ENCODE measurements around the gene SOD1. TPM values are rescaled to one million over a fixed set of nuclear protein-coding genes. Genes with fewer than 3 reads are reported as not detected.
"Not testable (repeated sequence)": the region's sequence is repeated elsewhere in the genome, so short reads cannot be mapped to it uniquely, and the experiment has no call there.

The SOD1 gene
- total and polyA plus RNA-seq, 2 donors (not counting 1 experiment from before 2014, with no cell fraction given), result 286 to 462 TPM

GRCh38 chr21:31644643-31645042 is 14.8 kb upstream of the SOD1 start:
- Histone ChIP-seq H3K79me2 (ENCODE audit: control insufficient read depth, insufficient read depth, low read length) (no peaks in the 10 kb centered on the region), H4K20me1 (ENCODE audit: control insufficient read depth, extremely low read depth, insufficient read depth, low read length) (no peaks in the 10 kb centered on the region), H3K4me2 (ENCODE audit: extremely low read depth, insufficient read depth, low read length) (no peak overlapping the region), H3K4me1 (ENCODE audit: control insufficient read depth, extremely low read depth, insufficient read depth, low read length) (no peaks in the 10 kb centered on the region), H3K36me3 (ENCODE audit: control insufficient read depth, insufficient read depth, low read length) (no peaks in the 10 kb centered on the region), H3K9me3 (ENCODE audit: control insufficient read depth, insufficient read depth, low read depth, low read length) (no peaks in the 10 kb centered on the region), H3K27ac (ENCODE audit: insufficient read depth, low read length) (no peak overlapping the region), H3K27me3 (ENCODE audit: control insufficient read depth, insufficient read depth, low read length) (no peaks in the 10 kb centered on the region), H3K9ac (ENCODE audit: insufficient read depth, low read length) (no peak overlapping the region), H2AFZ (ENCODE audit: low read length) (no peak overlapping the region), H3K4me3 (replicated peaks in 1 of 4; ENCODE audit: control extremely low read depth in 1 of 4, insufficient read depth in 1 of 4, low read depth in 3 of 4, low read length in 4 of 4) (no peak overlapping the region)
- DNase-seq (ENCODE audit: low read depth in 2 of 2), result no peak
- TF ChIP-seq EZH2 (IDR thresholded peaks at IDR 0.05; ENCODE audit: low read length, missing control alignments) (no peak), CTCF (conservative IDR thresholded peaks at IDR 0.05 in 1 of 2, IDR thresholded peaks at IDR 0.05 in 1 of 2; ENCODE audit: low read depth in 1 of 2, low read length in 2 of 2) (no peak)

DNA sequence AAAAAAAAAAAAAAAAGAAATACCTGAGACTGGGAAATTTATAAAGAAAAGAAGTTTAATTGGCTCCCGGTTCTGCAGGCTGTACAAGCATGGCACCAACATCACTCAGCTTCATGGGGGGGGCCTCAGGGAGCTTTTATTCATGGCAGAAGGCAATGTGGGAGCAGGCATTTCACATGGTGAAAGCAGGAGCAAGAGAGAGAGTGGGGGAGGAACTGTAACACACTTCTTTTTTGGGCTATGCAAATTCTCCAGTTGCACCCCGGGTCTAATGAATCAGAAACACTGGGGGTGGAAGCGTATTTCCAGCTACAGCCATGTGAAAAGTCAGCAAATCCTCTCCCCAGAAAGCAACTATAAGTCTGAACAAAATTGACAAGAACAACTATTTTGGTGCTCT is 11.8 kb upstream of the SOD1 start:
- H3K27me3 ChIP-seq (ENCODE audit: control insufficient read depth, insufficient read depth, low read length), result no peaks in the 10 kb centered on the region
- no peaks in the 10 kb centered on the region for H3K9me3 ChIP-seq (ENCODE audit: control insufficient read depth, insufficient read depth, low read depth, low read length)

GRCh38 chr21:31650930-31651329 is 8.6 kb upstream of the SOD1 start:
- TF ChIP-seq EZH2 (IDR thresholded peaks at IDR 0.05; ENCODE audit: low read length, missing control alignments), result no peak
- no peak for TF ChIP-seq CTCF (conservative IDR thresholded peaks at IDR 0.05 in 1 of 2, IDR thresholded peaks at IDR 0.05 in 1 of 2; ENCODE audit: low read depth in 1 of 2, low read length in 2 of 2)
- no peak for DNase-seq (ENCODE audit: low read depth in 2 of 2)
- Histone ChIP-seq H4K20me1 (ENCODE audit: control insufficient read depth, extremely low read depth, insufficient read depth, low read length) (no peaks in the 10 kb centered on the region), H3K9ac (ENCODE audit: insufficient read depth, low read length) (no peak overlapping the region), H3K4me3 (replicated peaks in 1 of 4; ENCODE audit: control extremely low read depth in 1 of 4, insufficient read depth in 1 of 4, low read depth in 3 of 4, low read length in 4 of 4) (no peak overlapping the region), H3K27me3 (ENCODE audit: control insufficient read depth, insufficient read depth, low read length) (no peaks in the 10 kb centered on the region), H3K4me1 (ENCODE audit: control insufficient read depth, extremely low read depth, insufficient read depth, low read length) (no peaks in the 10 kb centered on the region), H3K36me3 (ENCODE audit: control insufficient read depth, insufficient read depth, low read length) (no peaks in the 10 kb centered on the region), H3K4me2 (ENCODE audit: extremely low read depth, insufficient read depth, low read length) (no peak overlapping the region), H3K9me3 (ENCODE audit: control insufficient read depth, insufficient read depth, low read depth, low read length) (no peaks in the 10 kb centered on the region), H2AFZ (ENCODE audit: low read length) (no peak overlapping the region), H3K27ac (ENCODE audit: insufficient read depth, low read length) (no peak overlapping the region), H3K79me2 (ENCODE audit: control insufficient read depth, insufficient read depth, low read length) (no peaks in the 10 kb centered on the region)

More for the DNA sequence above, 11.8 kb upstream of the SOD1 start:
- no peaks in the 10 kb centered on the region for H3K79me2 ChIP-seq (ENCODE audit: control insufficient read depth, insufficient read depth, low read length)
- H3K4me3 ChIP-seq (replicated peaks in 1 of 4; ENCODE audit: control extremely low read depth in 1 of 4, insufficient read depth in 1 of 4, low read depth in 3 of 4, low read length in 4 of 4), result no peak overlapping the region
- no peak overlapping the region for H2AFZ ChIP-seq (ENCODE audit: low read length)
- no peaks in the 10 kb centered on the region for H3K4me1 ChIP-seq (ENCODE audit: control insufficient read depth, extremely low read depth, insufficient read depth, low read length)
- no peaks in the 10 kb centered on the region for H4K20me1 ChIP-seq (ENCODE audit: control insufficient read depth, extremely low read depth, insufficient read depth, low read length)
- no peak overlapping the region for H3K9ac ChIP-seq (ENCODE audit: insufficient read depth, low read length)
- H3K27ac ChIP-seq (ENCODE audit: insufficient read depth, low read length), result no peak overlapping the region
- TF ChIP-seq EZH2 (IDR thresholded peaks at IDR 0.05; ENCODE audit: low read length, missing control alignments), result no peak
- no peak for TF ChIP-seq CTCF (conservative IDR thresholded peaks at IDR 0.05 in 1 of 2, IDR thresholded peaks at IDR 0.05 in 1 of 2; ENCODE audit: low read depth in 1 of 2, low read length in 2 of 2)
- H3K4me2 ChIP-seq (ENCODE audit: extremely low read depth, insufficient read depth, low read length), result no peak overlapping the region
- no peak for DNase-seq (ENCODE audit: low read depth in 2 of 2)
- H3K36me3 ChIP-seq (ENCODE audit: control insufficient read depth, insufficient read depth, low read length), result no peaks in the 10 kb centered on the region

DNA sequence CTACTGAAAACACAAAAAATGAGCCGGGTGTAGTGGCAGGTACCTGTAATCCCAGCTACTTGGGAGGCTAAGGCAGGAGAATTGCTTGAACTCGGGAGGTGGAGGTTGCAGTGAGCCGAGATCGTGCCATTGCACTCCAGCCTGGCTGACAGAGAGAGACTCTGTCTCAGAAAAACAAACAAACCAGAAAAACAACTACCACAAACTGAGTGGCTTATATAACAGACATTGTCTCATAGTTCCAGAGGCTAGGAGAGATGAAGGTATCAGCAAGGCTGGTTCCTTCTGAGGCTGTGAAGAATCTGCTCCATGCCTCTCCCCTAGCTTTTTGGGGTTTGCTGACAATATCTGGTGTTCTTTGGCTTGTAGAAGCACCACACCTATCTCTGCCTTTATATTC is 8.0 kb upstream of the SOD1 start:
- H3K4me2 ChIP-seq (ENCODE audit: extremely low read depth, insufficient read depth, low read length); H3K27ac ChIP-seq (ENCODE audit: insufficient read depth, low read length); DNase-seq (ENCODE audit: low read depth in 2 of 2); H3K36me3 ChIP-seq (ENCODE audit: control insufficient read depth, insufficient read depth, low read length); H3K27me3 ChIP-seq (ENCODE audit: control insufficient read depth, insufficient read depth, low read length); H3K9ac ChIP-seq (ENCODE audit: insufficient read depth, low read length); H3K79me2 ChIP-seq (ENCODE audit: control insufficient read depth, insufficient read depth, low read length); H4K20me1 ChIP-seq (ENCODE audit: control insufficient read depth, extremely low read depth, insufficient read depth, low read length); H3K4me1 ChIP-seq (ENCODE audit: control insufficient read depth, extremely low read depth, insufficient read depth, low read length); H2AFZ ChIP-seq (ENCODE audit: low read length); H3K9me3 ChIP-seq (ENCODE audit: control insufficient read depth, insufficient read depth, low read depth, low read length); H3K4me3 ChIP-seq (replicated peaks in 1 of 4; ENCODE audit: control extremely low read depth in 1 of 4, insufficient read depth in 1 of 4, low read depth in 3 of 4, low read length in 4 of 4): not testable (repeated sequence)
